HL-60 (cell line): ENCODE results near the gene SVOPL.

Experiments
- CTCF ChIP-seq: IDR thresholded peaks from one replicate; pipeline ENCODE4 v1.5.1; 2011; ENCODE audit warnings: low read length, control low read depth, inconsistent platforms; ENCODE audit not compliant: insufficient read depth
- GABPA ChIP-seq: IDR thresholded peaks from 2 replicates; pipeline ENCODE4 v1.6.1; 2012; ENCODE audit warnings: low read depth
- POLR2AphosphoS5 ChIP-seq: IDR thresholded peaks from 2 replicates; pipeline ENCODE4 v1.6.1; 2012; ENCODE audit warnings: low read depth
- SPI1 ChIP-seq: IDR thresholded peaks from 2 replicates; pipeline ENCODE4 v1.6.1; 2012; ENCODE audit warnings: low read depth, mild to moderate bottlenecking, borderline replicate concordance

- TF ChIP-seq POLR2AphosphoS5 (no peak), CTCF (peak; percentile 94), GABPA (no peak), SPI1 (no peak)
These were observed 37.6 kb upstream of the SVOPL start for GRCh38 chr7:138738551-138739335.
